ENCODE measurements around the gene NKIRAS2.

The NKIRAS2 gene

GRCh38 chr17:42059815-42060214 lies 39.9 kb downstream of the NKIRAS2 start:
- no peak for DNase-seq

DNA sequence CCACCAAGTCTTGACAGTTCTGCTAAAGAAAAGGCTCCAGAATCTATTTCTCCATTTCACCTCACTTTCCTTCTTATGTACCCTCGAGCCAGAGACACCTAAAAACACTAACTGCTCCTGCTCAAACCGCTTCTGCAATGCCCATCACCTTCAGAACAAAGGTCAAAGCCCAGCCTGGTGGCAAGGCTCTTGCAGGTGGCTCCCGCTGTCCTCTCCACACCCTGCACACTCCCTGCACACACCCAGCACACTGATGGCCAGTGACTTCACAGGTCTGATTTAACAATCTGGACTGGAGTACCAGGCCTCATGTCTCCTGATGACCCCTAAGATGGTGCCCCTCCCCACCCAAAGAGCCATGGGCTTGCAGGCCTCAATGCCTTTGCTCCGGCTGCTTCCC lies 40.3 kb downstream of the NKIRAS2 start:
- no peak for DNase-seq

DNA sequence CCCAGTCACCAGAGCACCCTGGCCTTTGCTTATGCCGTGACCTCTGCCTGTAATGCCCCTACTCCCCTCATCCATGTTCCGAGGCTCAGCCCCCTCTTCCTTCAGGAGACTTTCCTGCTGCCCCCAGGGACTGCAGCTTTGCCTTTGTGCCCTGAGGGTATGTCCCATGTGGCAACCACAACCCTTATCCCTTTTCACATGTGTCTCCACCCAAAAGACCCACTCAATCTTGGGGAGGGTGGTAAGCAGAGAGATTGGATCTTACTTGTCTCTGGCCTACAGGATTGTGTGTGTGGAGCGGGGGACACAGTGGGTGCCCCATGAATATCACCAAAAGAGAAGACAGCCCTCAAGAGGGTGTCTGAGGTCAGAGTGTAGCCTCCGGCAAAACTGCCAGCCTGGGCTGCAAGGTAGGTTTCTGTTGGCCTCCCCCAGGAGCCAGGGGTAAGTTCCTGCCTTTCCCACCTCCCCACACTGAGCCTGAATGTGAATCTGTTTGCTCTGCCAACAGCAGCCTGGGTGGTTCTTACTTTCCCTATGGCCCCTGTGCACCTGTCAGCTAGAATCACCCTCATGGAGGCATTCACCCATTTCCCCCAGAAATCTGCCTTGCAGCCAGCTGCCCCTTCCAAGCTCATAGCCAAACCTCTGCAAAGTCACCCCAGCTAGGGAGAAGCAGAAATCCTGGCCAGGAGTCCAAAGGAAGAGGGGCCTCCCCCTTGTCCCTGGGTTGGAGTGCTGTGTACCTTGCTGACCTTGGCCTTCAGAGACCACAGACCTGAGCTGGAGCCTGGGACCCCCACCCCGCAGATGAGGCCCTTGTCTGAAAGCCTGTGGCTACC lies 42.0 kb downstream of the NKIRAS2 start:
- DNase-seq: no peak

- no peak for DNase-seq
Observed at GRCh38 chr17:42062681-42063080, 42.8 kb downstream of the NKIRAS2 start.

GRCh38 chr17:42065201-42065600 lies 45.3 kb downstream of the NKIRAS2 start:
- DNase-seq: no peak

- peak; percentile 63 to 71 for DNase-seq
Observed at GRCh38 chr17:42067371-42068091, 47.6 kb downstream of the NKIRAS2 start.

DNA sequence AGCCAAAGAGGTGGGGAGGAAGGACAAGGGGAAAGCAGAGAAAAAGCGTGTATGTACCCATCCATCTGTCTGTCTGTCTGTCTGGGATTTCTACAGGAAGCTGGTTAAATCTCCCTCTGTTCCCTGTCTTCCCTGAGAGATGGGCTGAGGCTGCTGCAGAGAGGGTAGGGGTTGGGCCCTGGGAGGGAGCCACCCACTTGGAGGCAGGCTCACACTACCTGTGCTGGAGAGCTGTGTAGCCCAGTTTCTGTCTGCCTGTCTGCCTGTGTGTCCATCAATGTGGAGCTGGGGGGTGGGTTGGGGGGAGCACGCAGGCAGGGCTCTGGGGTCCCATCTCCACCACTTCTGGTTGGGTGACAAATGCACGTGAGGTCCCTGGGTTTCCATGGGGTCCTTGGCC lies 49.1 kb downstream of the NKIRAS2 start:
- DNase-seq: no peak

- DNase-seq: no peak
Observed at GRCh38 chr17:42071810-42072209, 51.9 kb downstream of the NKIRAS2 start.

DNA sequence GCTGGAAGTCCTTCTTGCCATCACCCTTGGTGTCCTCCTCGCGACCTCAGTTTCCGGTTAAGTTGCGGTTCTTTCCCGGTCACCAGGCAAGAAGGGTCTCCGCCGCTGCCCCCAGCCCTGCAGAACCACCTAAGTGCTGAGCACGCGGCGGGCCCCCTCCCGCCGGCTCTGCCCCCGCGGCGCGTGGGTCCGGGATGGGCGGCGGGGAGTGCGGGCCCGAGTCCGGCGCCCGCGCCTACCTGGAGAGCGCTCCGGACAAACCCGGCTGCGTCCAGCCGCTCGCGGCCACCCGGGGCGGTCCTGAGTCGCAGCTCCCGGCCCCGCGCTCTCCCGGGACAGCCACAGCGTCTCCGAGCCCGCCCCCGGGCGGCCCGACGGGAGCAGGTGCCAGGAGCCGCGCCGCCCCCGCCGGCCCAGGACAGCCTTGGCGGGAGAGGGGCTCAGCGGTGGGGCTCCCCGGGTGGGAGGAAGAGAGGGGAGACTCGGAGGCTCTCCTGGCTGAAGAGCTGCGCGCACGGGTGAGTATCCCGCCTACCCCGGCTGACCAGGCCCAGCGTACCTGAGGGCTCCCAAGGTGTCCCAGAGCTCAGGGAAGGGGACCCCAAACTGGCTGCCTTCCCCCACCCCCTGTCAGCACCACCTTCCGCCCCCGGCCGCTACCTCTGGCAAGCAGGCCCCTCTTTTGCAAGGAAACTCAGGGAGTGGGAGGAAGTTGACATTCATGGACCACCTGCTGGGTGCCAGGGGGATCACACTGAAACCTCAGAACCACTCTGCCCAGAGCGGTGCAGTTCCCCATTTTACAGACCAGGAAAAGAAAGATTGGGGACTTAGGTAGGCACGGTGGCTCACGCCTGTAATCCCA lies 52.7 kb downstream of the NKIRAS2 start:
- no peak for DNase-seq

Data from activated CD4-positive, alpha-beta T cell treated with anti-CD3 and anti-CD28 coated beads, Interleukin-2, amount 50 U/mL, for 4 hours (primary cell).